CD14-positive monocyte (primary cell): ENCODE data around the gene ARL17A. TPM values are rescaled to one million over a fixed set of nuclear protein-coding genes. Genes with fewer than 3 reads are reported as not detected.
"Not testable (repeated sequence)": the region's sequence is repeated elsewhere in the genome, so short reads cannot be mapped to it uniquely, and the experiment has no call there.

Source experiments
- DNase-seq, 3 donors: peaks; one replicate each; pipeline ENCODE4 v3.0.0-alpha.2; 2011 to 2022
- H2AFZ ChIP-seq: 2 replicates; pipeline ENCODE4 v1.6.0; 2012; ENCODE audit warnings: mild to moderate bottlenecking, low read depth, low read length, inconsistent platforms; ENCODE audit not compliant: insufficient read depth, poor library complexity, severe bottlenecking
- H3K27ac ChIP-seq, 2 donors: 1 replicate in 1 of 2; 2 replicates in 1 of 2; pipeline ENCODE4 v1.5.1; 2012 to 2013; ENCODE audit warnings: low read length in 2 of 2, control low read depth in 1 of 2, inconsistent platforms in 1 of 2, low read depth in 1 of 2, mild to moderate bottlenecking in 1 of 2
- H3K27me3 ChIP-seq, 2 donors: one replicate each; pipeline versions ENCODE4 v1.6.0 to v1.6.1; 2011 to 2013; ENCODE audit warnings: low read length in 2 of 2; ENCODE audit not compliant: control insufficient read depth in 2 of 2, insufficient read depth in 2 of 2
- H3K36me3 ChIP-seq, 2 donors: replicated peaks in 1 of 2; 1 replicate in 1 of 2; 2 replicates in 1 of 2; pipeline versions ENCODE4 v1.5.1 to v1.6.1; 2012 to 2013; ENCODE audit warnings: low read length in 2 of 2, control low read depth in 1 of 2, inconsistent platforms in 1 of 2, mild to moderate bottlenecking in 1 of 2; ENCODE audit not compliant: insufficient read depth in 2 of 2, control insufficient read depth in 1 of 2
- H3K4me1 ChIP-seq, 2 donors: 1 replicate in 1 of 2; 2 replicates in 1 of 2; pipeline versions ENCODE4 v1.5.1 to v1.6.1; 2012 to 2013; ENCODE audit warnings: low read length in 2 of 2, control low read depth in 1 of 2, inconsistent platforms in 1 of 2, mild to moderate bottlenecking in 1 of 2, moderate library complexity in 1 of 2; ENCODE audit not compliant: insufficient read depth in 2 of 2, control insufficient read depth in 1 of 2
- H3K4me2 ChIP-seq: replicated peaks from 2 replicates; pipeline ENCODE3; 2012; ENCODE audit warnings: low read length, moderate library complexity, mild to moderate bottlenecking; ENCODE audit not compliant: poor library complexity, severe bottlenecking; ENCODE audit errors: extremely low read depth
- H3K4me3 ChIP-seq, 3 experiments: fragments of 200-600 bp in 1 of 3; sonication (generic) in 1 of 3; replicated peaks in 1 of 3; 1 replicate in 2 of 3; 2 replicates in 1 of 3; pipeline ENCODE4 v1.5.1; 2011 to 2013; ENCODE audit warnings: low read length in 3 of 3, mild to moderate bottlenecking in 3 of 3, control low read depth in 2 of 3, low read depth in 2 of 3, inconsistent platforms in 1 of 3, moderate library complexity in 1 of 3
- H3K79me2 ChIP-seq: 2 replicates; pipeline ENCODE4 v1.6.0; 2012; ENCODE audit warnings: mild to moderate bottlenecking, control low read depth, inconsistent platforms, low read length, moderate library complexity; ENCODE audit not compliant: insufficient read depth
- H3K9ac ChIP-seq: 2 replicates; pipeline ENCODE4 v1.6.0; 2017; ENCODE audit warnings: low read length, mild to moderate bottlenecking; ENCODE audit not compliant: insufficient read depth, poor library complexity, severe bottlenecking
- H3K9me3 ChIP-seq, 2 donors: replicated peaks in 1 of 2; 1 replicate in 1 of 2; 2 replicates in 1 of 2; pipeline versions ENCODE4 v1.5.1 to v1.6.1; 2012 to 2013; ENCODE audit warnings: low read length in 2 of 2, control low read depth in 1 of 2; ENCODE audit not compliant: control insufficient read depth in 1 of 2, insufficient read depth in 1 of 2
- H4K20me1 ChIP-seq: 2 replicates; pipeline ENCODE4 v1.6.0; 2012; ENCODE audit warnings: mild to moderate bottlenecking, low read length, control low read depth, moderate library complexity; ENCODE audit not compliant: insufficient read depth
- H3K27ac Mint-ChIP-seq, 7 donors: one replicate each; pipeline ENCODE4 v1.8.0; 2020; ENCODE audit warnings: mild to moderate bottlenecking in 7 of 7, mixed read lengths in 7 of 7, moderate library complexity in 6 of 7, inconsistent platforms in 2 of 7
- H3K27me3 Mint-ChIP-seq, 3 donors: one replicate each; pipeline ENCODE4 v1.8.0; 2021 to 2022; ENCODE audit warnings: low read depth in 3 of 3, mild to moderate bottlenecking in 3 of 3, mixed read lengths in 3 of 3, moderate library complexity in 3 of 3, inconsistent platforms in 1 of 3
- H3K36me3 Mint-ChIP-seq, 2 donors: one replicate each; pipeline ENCODE4 v1.8.0; 2020; ENCODE audit warnings: mixed read lengths in 2 of 2, inconsistent platforms in 1 of 2, mild to moderate bottlenecking in 1 of 2
- H3K4me1 Mint-ChIP-seq: one replicate; pipeline ENCODE4 v1.8.0; 2020; ENCODE audit warnings: mild to moderate bottlenecking, mixed read lengths
- H3K4me3 Mint-ChIP-seq, 2 donors: one replicate each; pipeline ENCODE4 v1.8.0; 2020; ENCODE audit warnings: mild to moderate bottlenecking in 2 of 2, mixed read lengths in 2 of 2, moderate library complexity in 1 of 2
- H3K9me3 Mint-ChIP-seq, 7 donors: one replicate each; pipeline ENCODE4 v1.8.0; 2020 to 2022; ENCODE audit warnings: mixed read lengths in 7 of 7, mild to moderate bottlenecking in 6 of 7, moderate library complexity in 6 of 7, inconsistent platforms in 2 of 7
- WGBS: methylation state at CpG from one replicate; pipeline ENCODE4 v1.1.5; 2013; ENCODE audit warnings: missing lambda C conversion rate; ENCODE audit not compliant: insufficient coverage; 5-methylcytosine and 5-hydroxymethylcytosine counted together
- intact Hi-C, 2 donors: fragments of 100-400 bp; cut with micrococcal nuclease; formaldehyde crosslinking; loops; one replicate each; pipeline versions ENCODE4 v1.15.0 to v1.15.1; 2023
- polyA plus RNA-seq, 3 donors: library from polyadenylated mRNA; depleted of rRNA in 1 of 3; unstranded in 2 of 3; stranded (reverse) in 1 of 3; fragments of 300-500 nt in 2 of 3; fragments of >200 nt in 1 of 3; fragmentation: Illumina TruSeq in 2 of 3; gene quantifications; 1 replicate in 2 of 3; 2 replicates in 1 of 3; pipeline ENCODE4 v1.2.3, GENCODE V29; 2012 to 2021

ARL17A gene
- polyA plus RNA-seq, 3 donors, result 2.0 to 21.5 (median 2.9) TPM

DNA sequence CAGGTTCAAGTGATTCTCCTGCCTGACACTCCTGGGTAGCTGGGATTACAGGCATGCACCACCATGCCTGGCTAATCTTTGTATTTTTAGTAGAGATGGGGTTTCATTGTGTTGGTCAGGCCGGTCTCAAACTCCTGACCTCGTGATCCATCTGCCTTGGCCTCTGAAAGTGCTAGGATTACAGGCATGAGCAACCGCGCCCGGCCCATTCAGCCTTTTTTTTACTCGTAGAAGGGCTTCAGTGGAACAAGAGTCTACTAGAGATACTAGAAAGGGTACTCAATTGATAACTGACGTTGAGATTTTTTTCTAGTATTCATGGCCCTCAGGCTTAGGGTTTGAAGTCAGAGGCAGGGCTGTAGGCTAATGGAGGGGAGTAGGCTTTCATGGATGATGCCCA lies 73.6 kb downstream of the ARL17A start:
- H3K4me2 ChIP-seq, H3K9me3 ChIP-seq, H2AFZ ChIP-seq, H3K4me1 Mint-ChIP-seq, H3K27me3 Mint-ChIP-seq, H3K4me3 ChIP-seq, H3K27ac Mint-ChIP-seq, H3K27me3 ChIP-seq, H3K9ac ChIP-seq, H3K4me3 Mint-ChIP-seq, H3K4me1 ChIP-seq, H3K27ac ChIP-seq, DNase-seq, H3K9me3 Mint-ChIP-seq, intact Hi-C loops: not testable (repeated sequence)
- H4K20me1 ChIP-seq, result peaks cover 15% of the 10 kb centered on the region
- no CpG with 5 or more reads among the region's 7 CpGs for WGBS
- peaks cover 20% of the 10 kb centered on the region for H3K79me2 ChIP-seq
- peaks cover 12 to 14% of the 10 kb centered on the region in 2 donors for H3K36me3 ChIP-seq
- H3K36me3 Mint-ChIP-seq, result peaks cover 4 to 16% of the 10 kb centered on the region in 2 donors

DNA sequence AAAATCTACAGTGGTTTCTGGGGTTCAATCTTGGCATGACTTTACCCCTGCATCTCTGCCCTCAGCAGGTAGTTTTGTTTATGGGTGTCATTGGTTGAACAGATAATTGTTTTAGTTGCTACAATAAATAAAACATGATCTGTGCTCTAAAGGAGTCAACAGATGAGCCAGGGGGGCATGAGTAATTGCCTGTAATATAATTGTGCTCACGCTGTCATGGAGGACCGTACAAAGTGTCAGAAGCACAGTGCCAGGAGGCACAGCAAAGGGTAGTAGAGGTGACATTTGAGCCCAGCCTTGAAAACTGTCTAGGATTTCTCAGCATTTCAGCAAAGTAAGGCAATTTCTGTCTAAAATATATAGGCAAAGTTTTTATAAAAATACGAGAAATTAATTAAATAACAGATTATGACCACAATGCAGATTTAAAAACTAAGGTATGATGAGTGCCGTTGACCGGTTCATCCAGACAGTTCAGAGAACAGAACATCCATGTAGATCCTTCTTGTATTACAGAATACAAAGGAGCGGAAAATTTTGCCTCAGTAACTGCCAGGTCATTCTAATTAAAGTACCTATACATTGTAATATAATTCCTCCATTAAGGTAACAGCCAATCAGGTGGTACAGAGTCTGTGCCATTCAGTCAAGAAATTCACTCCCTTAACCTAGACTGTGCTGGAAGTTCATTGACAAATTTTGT lies 79.9 kb downstream of the ARL17A start:
- Histone ChIP-seq H3K79me2 (peaks cover 38% of the 10 kb centered on the region), H3K36me3 (peaks cover 12 to 13% of the 10 kb centered on the region in 2 donors), H4K20me1 (peaks cover 20% of the 10 kb centered on the region), H3K4me1 (peaks cover 0 to 11% of the 10 kb centered on the region in 2 donors)
- H3K9me3 ChIP-seq, H3K27ac Mint-ChIP-seq, H3K4me2 ChIP-seq, H3K27me3 ChIP-seq, H3K27me3 Mint-ChIP-seq, H3K9ac ChIP-seq, intact Hi-C loops, H3K4me3 Mint-ChIP-seq, H2AFZ ChIP-seq, DNase-seq, H3K27ac ChIP-seq, H3K4me3 ChIP-seq, H3K9me3 Mint-ChIP-seq: not testable (repeated sequence)
- peaks cover 10% of the 10 kb centered on the region for H3K4me1 Mint-ChIP-seq
- no CpG with 5 or more reads among the region's 6 CpGs for WGBS
- H3K36me3 Mint-ChIP-seq, result peaks cover 4 to 22% of the 10 kb centered on the region in 2 donors

DNA sequence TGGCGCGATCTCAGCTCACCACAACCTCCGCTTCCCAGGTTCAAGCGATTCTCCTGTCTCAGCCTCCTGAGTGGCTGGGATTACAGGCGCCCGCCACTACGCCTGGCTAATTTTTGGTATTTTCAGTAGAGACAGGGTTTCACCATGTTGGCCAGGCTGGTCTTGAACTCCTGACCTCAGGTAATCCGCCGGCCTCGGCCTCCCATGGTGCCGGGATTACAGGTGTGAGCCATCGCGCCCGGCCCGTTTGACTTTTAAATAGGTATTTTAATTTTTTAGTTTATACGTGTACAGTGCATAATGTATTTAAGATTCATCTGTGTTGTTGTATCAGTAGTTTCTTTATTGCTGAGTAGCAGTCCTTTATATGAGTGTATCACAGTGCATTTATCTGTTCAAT lies 87.5 kb downstream of the ARL17A start:
- DNase-seq, result not testable (repeated sequence)

DNA sequence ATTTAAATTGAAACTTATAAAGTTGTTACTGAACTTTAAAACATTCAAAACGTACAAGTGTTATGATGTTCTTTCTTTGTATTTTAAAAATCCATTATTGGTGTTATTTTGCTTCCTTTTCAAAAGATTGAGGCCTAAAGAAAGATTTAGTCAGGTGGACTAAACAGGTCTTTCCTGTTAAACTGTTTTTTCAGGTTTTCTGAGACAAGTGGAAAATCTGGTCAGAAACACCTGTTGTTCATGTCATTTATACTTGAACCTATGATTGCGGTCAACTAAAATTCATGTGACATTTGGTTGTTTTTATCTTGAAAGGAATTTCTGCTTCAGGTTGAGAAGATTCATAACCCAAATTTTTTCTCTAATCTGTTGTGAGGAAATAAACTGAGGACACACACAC lies 98.2 kb downstream of the ARL17A start:
- H3K4me3 ChIP-seq, H4K20me1 ChIP-seq, H3K4me1 ChIP-seq, H3K9me3 Mint-ChIP-seq, H3K27ac ChIP-seq, H3K36me3 ChIP-seq, H3K36me3 Mint-ChIP-seq, DNase-seq, H3K79me2 ChIP-seq, H2AFZ ChIP-seq, H3K4me3 Mint-ChIP-seq, H3K9me3 ChIP-seq, H3K27me3 Mint-ChIP-seq, H3K27ac Mint-ChIP-seq, intact Hi-C loops, H3K4me1 Mint-ChIP-seq, H3K4me2 ChIP-seq, H3K9ac ChIP-seq, H3K27me3 ChIP-seq: not testable (repeated sequence)
- no CpG with 5 or more reads among the region's 2 CpGs for WGBS

More for the DNA sequence above, 87.5 kb downstream of the ARL17A start:
- H3K27ac Mint-ChIP-seq, H3K4me2 ChIP-seq, H3K27ac ChIP-seq, H2AFZ ChIP-seq, H3K9me3 ChIP-seq, H3K4me1 ChIP-seq, intact Hi-C loops, H3K9ac ChIP-seq, H3K9me3 Mint-ChIP-seq, H3K4me1 Mint-ChIP-seq, H3K4me3 Mint-ChIP-seq, H4K20me1 ChIP-seq, H3K36me3 ChIP-seq, H3K27me3 ChIP-seq, H3K4me3 ChIP-seq, H3K27me3 Mint-ChIP-seq: not testable (repeated sequence)
- H3K79me2 ChIP-seq, result peaks cover 41% of the 10 kb centered on the region
- peaks cover 1 to 23% of the 10 kb centered on the region in 2 donors for H3K36me3 Mint-ChIP-seq
- no CpG with 5 or more reads among the region's 16 CpGs for WGBS
